ENCODE data around the gene CALN1.

GRCh38 chr7:72278550-72278949 lies 133.6 kb downstream of the CALN1 start:
- TF ChIP-seq CTCF (IDR thresholded peaks at IDR 0.05; ENCODE audit: low read depth, low read length, missing input control) (no peak), TAF1 (conservative IDR thresholded peaks at IDR 0.05) (no peak), GABPA (IDR thresholded peaks at IDR 0.05 in 1 of 2, conservative IDR thresholded peaks at IDR 0.05 in 1 of 2) (no peak), YY1 (IDR thresholded peaks at IDR 0.05) (no peak), REST (IDR thresholded peaks at IDR 0.05) (no peak), MAX (IDR thresholded peaks at IDR 0.05) (no peak), ZBTB33 (IDR thresholded peaks at IDR 0.05) (no peak), RAD21 (IDR thresholded peaks at IDR 0.05) (no peak)

Measured in liver (tissue), 3 donors.